Hepatocyte (in vitro differentiated cells): ENCODE measurements around the gene VAMP1.

ENCODE experiments used
- EZH2 ChIP-seq: fragments of 200-600 bp; sonication (generic); IDR thresholded peaks from 2 replicates; pipeline ENCODE4 v1.6.1; 2016; ENCODE audit warnings: antibody characterized with exemption, mild to moderate bottlenecking, borderline replicate concordance
- EZH2phosphoT487 ChIP-seq: fragments of 200-600 bp; sonication (generic); IDR thresholded peaks from one replicate; pipeline ENCODE4 v1.6.1; 2018; ENCODE audit warnings: antibody characterized with exemption, mild to moderate bottlenecking, low read depth, moderate library complexity; ENCODE audit not compliant: unreplicated experiment, severe bottlenecking
- TF ChIP-seq, protein P1 (sequence below): fragments of 200-600 bp; sonication (generic); IDR thresholded peaks from 2 replicates; pipeline ENCODE4 v1.5.1; 2016; ENCODE audit warnings: antibody characterized with exemption, mild to moderate bottlenecking; ENCODE audit not compliant: poor library complexity

DNA sequence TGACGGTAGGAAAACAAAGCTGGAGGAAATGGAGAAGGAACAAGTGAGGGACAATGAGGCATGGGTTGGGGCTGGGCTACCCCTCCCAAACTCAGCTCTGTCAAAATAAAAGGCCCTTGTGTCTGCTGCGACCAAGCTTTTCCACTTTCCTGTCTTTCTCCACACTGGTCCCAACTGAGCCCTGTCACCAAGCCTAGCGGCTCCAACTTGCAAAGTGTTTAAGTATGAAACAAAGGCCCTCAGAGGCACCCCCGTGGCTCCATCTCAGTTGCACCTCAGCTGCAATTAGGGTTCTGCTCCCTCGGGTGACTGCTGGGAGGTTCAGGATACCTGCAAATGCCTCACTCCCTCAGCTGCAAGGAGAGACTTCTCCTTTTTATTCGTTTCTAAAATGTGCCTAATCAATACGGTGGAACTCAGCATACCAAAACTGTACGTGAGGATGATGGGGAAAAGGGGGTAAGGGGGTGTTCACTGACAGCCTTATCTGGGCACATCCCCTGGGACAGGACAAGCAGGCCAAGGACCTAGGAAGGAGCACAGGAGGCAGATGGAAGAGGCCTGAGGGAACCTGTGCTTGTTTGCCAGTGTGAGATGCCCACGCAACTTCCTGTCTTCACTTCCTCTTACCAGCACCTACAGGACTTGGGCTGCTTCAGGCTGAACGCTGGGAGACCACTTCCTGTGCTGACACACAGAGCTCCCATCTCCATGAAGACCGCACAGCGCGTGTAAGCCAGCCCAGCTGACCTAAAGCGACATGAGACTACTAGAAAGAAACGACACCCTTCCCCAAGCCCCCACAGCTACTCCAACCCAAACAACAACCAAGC is 8.9 kb downstream of the VAMP1 start:
- TF ChIP-seq, protein P1, sequence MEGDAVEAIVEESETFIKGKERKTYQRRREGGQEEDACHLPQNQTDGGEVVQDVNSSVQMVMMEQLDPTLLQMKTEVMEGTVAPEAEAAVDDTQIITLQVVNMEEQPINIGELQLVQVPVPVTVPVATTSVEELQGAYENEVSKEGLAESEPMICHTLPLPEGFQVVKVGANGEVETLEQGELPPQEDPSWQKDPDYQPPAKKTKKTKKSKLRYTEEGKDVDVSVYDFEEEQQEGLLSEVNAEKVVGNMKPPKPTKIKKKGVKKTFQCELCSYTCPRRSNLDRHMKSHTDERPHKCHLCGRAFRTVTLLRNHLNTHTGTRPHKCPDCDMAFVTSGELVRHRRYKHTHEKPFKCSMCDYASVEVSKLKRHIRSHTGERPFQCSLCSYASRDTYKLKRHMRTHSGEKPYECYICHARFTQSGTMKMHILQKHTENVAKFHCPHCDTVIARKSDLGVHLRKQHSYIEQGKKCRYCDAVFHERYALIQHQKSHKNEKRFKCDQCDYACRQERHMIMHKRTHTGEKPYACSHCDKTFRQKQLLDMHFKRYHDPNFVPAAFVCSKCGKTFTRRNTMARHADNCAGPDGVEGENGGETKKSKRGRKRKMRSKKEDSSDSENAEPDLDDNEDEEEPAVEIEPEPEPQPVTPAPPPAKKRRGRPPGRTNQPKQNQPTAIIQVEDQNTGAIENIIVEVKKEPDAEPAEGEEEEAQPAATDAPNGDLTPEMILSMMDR: no peak
- TF ChIP-seq EZH2phosphoT487 (no peak), EZH2 (no peak)
